HG02943 (cell line): Measurements from ENCODE around the gene C2CD2L.
"Not testable (repeated sequence)": the region's sequence is repeated elsewhere in the genome, so short reads cannot be mapped to it uniquely, and the experiment has no call there.

Experiments
- ATAC-seq: cut with Tn5 transposase; IDR thresholded peaks from one replicate; pipeline ENCODE4 v1.9.1; 2021; ENCODE audit warnings: mild to moderate bottlenecking, low read depth, moderate library complexity; ENCODE audit not compliant: unreplicated experiment

The C2CD2L gene

GRCh38 chr11:119092880-119093842, 14.0 kb upstream of the C2CD2L start:
- ATAC-seq, result no peak

DNA sequence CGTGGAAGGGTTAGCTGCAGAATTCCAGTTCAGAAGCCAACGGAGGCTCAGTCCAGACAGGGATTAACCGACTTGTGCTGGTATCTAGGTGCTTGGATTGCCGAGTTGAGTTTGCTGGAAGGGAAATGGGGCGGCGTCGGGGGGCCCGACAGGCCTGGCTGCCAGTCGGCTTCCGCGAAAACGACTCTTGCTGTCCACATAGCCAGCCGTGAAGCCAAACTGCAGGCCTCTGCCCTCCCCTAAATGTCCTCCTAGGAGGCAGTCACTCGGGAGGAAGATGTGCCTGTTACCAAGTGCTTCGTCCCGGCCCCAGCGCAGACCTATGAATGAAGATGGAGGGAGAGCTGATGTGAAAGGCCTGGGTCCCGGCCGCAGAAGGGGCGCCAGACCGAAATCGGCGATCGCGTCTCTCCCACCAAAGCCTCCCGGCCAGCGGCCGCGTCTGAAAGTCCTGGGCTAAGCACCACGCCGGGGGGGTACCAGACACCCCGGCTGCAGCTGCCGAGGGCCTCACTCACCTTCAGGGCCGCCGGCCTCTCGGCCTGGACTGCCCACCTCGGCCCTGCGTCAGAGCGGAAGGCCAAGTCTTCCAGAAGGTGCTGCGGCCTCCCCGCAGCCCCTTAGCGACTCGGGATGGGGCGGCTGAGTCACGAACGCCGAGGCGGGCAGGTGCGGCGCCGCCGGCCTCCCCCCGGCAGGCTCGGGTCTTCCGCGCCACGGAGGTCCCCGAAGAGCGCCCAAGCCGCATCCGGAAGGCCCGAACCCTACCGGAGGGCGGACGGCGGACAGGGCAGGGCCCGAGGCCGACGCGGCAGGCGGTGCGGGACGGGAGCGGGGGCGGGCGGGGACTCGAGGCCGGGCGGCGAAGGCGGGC, 13.0 kb upstream of the C2CD2L start:
- ATAC-seq, result no peak

GRCh38 chr11:119094816-119095065, 12.4 kb upstream of the C2CD2L start:
- peak; percentile 24 for ATAC-seq

GRCh38 chr11:119095066-119095880, 11.9 kb upstream of the C2CD2L start:
- ATAC-seq, result peak; percentile 86

GRCh38 chr11:119099711-119100110, 7.4 kb upstream of the C2CD2L start:
- no peak for ATAC-seq

DNA sequence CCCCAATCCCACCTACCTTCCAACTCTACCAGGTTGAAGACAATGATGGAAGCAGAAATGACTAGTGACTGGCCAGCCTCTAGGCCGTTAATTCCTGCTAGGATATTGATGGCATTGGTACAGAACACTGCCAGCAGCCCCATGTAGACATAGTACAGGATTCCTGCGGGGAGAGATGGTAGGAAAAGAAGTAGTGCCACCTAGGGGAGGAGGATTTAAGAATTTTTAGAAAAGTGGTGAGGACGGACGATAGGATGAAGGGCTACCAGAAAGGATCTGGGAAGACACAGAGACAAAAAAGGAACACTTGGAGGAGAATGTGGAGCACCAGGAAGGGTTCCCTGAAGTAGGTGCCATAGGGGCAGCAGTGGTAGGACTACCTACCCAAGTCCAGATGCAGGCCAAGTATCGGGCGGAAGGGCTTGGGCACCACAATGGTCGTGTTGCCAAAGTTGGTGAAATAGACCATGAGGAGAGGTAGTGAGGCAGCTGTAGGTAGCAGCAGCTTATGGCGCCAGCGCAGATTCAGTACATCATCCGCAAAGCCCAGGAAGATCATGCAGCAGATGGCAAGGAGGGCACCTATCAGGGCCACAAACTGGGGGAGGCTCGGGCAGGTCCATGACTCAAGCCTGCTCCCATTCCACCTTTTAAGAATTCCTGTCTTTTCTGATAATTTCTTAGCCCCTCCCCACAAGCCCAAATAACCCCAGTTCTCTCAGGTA, 6.7 kb upstream of the C2CD2L start:
- ATAC-seq, result no peak

- peak; percentile 16 for ATAC-seq
These were observed 6.0 kb upstream of the C2CD2L start for GRCh38 chr11:119100994-119101758.

GRCh38 chr11:119101759-119102423, 5.3 kb upstream of the C2CD2L start, which contains the start of gene DPAGT1:
Gene DPAGT1, minus strand, starts transcription at chr11:119101853. Its CDS starts 198 bp downstream, at chr11:119101655.
- peak; percentile 81 for ATAC-seq

GRCh38 chr11:119103161-119103664, 3.9 kb upstream of the C2CD2L start:
- not testable (repeated sequence) for ATAC-seq

GRCh38 chr11:119103793-119104192, 3.4 kb upstream of the C2CD2L start:
- no peak for ATAC-seq

- ATAC-seq, result no peak
These were observed 498 bp downstream of the C2CD2L start for GRCh38 chr11:119107538-119108145.

GRCh38 chr11:119108146-119108856, 1.2 kb downstream of the C2CD2L start:
- no peak for ATAC-seq

DNA sequence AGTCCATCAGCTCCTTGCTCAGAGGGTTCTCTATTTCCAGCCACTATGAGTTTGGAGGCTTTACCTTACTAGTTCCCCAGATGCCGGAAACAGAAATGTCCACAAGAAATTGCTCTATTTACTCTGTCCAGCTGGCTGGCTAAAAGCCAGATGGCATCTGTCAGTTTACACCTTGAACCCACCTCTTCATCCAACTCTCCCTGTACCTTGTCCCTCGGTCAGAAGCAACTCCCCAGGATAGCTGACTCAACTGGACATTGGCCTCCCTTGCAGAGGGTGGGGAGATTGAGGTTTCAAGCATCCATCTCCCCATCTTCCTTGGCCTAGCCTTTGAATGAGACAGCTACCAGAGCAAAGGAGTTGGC, 1.7 kb downstream of the C2CD2L start:
- no peak for ATAC-seq

DNA sequence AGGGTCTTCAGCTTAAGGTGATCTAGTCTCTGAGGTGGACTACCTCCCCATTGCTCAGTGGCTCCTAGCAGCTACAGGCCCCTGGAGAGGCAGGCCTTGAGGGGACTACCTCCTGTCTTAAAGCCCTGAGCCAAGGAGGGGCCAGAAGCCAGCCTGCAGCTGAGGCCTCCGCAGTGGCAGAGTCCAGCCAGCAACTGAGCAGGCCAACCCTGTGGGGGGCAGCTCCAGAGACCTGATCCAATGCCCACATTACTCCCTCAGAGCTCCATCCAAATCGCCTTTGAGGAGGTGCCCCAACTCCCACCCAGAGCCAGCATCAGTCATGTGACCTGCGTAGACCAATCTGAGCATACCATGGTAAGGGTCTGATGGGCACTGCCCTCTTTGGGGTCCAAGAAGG, 2.7 kb downstream of the C2CD2L start:
- no peak for ATAC-seq

- ATAC-seq, result no peak
These were observed 3.3 kb downstream of the C2CD2L start for GRCh38 chr11:119110439-119110838.

- no peak for ATAC-seq
These were observed 4.3 kb downstream of the C2CD2L start for GRCh38 chr11:119111361-119111925.

- no peak for ATAC-seq
These were observed 5.3 kb downstream of the C2CD2L start for GRCh38 chr11:119112314-119113020.
